Tibial artery (tissue), 4 donors: Measurements from ENCODE around the gene GLOD4.

Experiments used
- DNase-seq, 2 donors: peaks; one replicate each; pipeline ENCODE4 v3.0.0-alpha.2; 2019
- H3K27ac ChIP-seq, 2 donors: fragments of 200-600 bp; sonication (generic) in 1 of 2; 1 replicate in 1 of 2; 2 replicates in 1 of 2; pipeline ENCODE4 v1.5.1; 2018 to 2019; ENCODE audit warnings: mild to moderate bottlenecking in 1 of 2
- H3K27me3 ChIP-seq, 2 donors: fragments of 200-600 bp; sonication (generic) in 1 of 2; one replicate each; pipeline versions ENCODE4 v1.5.1 to v1.6.0; 2016 to 2019
- H3K36me3 ChIP-seq, 3 donors: fragments of 200-600 bp; sonication (generic) in 2 of 3; one replicate each; pipeline ENCODE4 v1.5.1; 2016 to 2019; ENCODE audit warnings: mild to moderate bottlenecking in 2 of 3
- H3K4me1 ChIP-seq, 4 donors: fragments of 200-600 bp; sonication (generic) in 2 of 4; 1 replicate in 3 of 4; 2 replicates in 1 of 4; pipeline ENCODE4 v1.5.1; 2016 to 2019
- H3K4me3 ChIP-seq, 2 donors: fragments of 200-600 bp; sonication (generic) in 1 of 2; 1 replicate in 1 of 2; 2 replicates in 1 of 2; pipeline ENCODE4 v1.5.1; 2018 to 2019; ENCODE audit warnings: mild to moderate bottlenecking in 2 of 2
- H3K9me3 ChIP-seq, 3 donors: fragments of 200-600 bp; sonication (generic) in 1 of 3; one replicate each; pipeline ENCODE4 v1.5.1; 2016 to 2019
- CTCF ChIP-seq, 2 experiments: fragments of 200-600 bp in 1 of 2; fragments of 450-650 bp in 1 of 2; IDR thresholded peaks; one replicate each; pipeline ENCODE4 v1.5.1; 2017 to 2019; ENCODE audit warnings: antibody characterized with exemption in 2 of 2, mild to moderate bottlenecking in 1 of 2, moderate library complexity in 1 of 2
- intact Hi-C: fragments of 100-400 bp; cut with DNase I; formaldehyde crosslinking; loops from one replicate; pipeline ENCODE4 v1.15.0; 2023; ENCODE audit warnings: low total_unique reads

Gene GLOD4

GRCh38 chr17:774313-774584 is 7.8 kb downstream of the GLOD4 start:
- no peak for TF ChIP-seq CTCF (IDR thresholded peaks at IDR 0.05)
- intact Hi-C loops = no loop called here
- H3K36me3 ChIP-seq = peaks cover 54 to 93% (median 85%) of the 10 kb centered on the region in 3 donors
- H3K27me3 ChIP-seq = no peaks in the 10 kb centered on the region
- no peak for DNase-seq
- H3K4me3 ChIP-seq = no peak overlapping the region
- no peaks in the 10 kb centered on the region for H3K9me3 ChIP-seq
- H3K4me1 ChIP-seq = no peaks in the 10 kb centered on the region
- H3K27ac ChIP-seq = no peak overlapping the region

GRCh38 chr17:773467-774312 is 8.4 kb downstream of the GLOD4 start:
- no peak for TF ChIP-seq CTCF (IDR thresholded peaks at IDR 0.05)
- intact Hi-C loops = no loop called here
- DNase-seq = no peak
- H3K4me3 ChIP-seq = no peak overlapping the region
- no peak overlapping the region for H3K27ac ChIP-seq
- no peaks in the 10 kb centered on the region for H3K27me3 ChIP-seq
- H3K4me1 ChIP-seq = no peaks in the 10 kb centered on the region
- no peaks in the 10 kb centered on the region for H3K9me3 ChIP-seq
- peaks cover 57 to 96% (median 89%) of the 10 kb centered on the region in 3 donors for H3K36me3 ChIP-seq

GRCh38 chr17:773016-773415 is 9.1 kb downstream of the GLOD4 start:
- H3K27me3 ChIP-seq = no peaks in the 10 kb centered on the region
- peaks cover 55 to 96% (median 83%) of the 10 kb centered on the region in 3 donors for H3K36me3 ChIP-seq
- intact Hi-C loops = no loop called here
- DNase-seq = no peak
- H3K9me3 ChIP-seq = no peaks in the 10 kb centered on the region
- H3K4me1 ChIP-seq = no peaks in the 10 kb centered on the region
- H3K27ac ChIP-seq = no peak overlapping the region
- no peak for TF ChIP-seq CTCF (IDR thresholded peaks at IDR 0.05)
- no peak overlapping the region for H3K4me3 ChIP-seq

- Histone ChIP-seq H3K9me3 (no peaks in the 10 kb centered on the region), H3K36me3 (peaks cover 59 to 95% (median 66%) of the 10 kb centered on the region in 3 donors), H3K4me1 (no peaks in the 10 kb centered on the region), H3K27me3 (no peaks in the 10 kb centered on the region), H3K4me3 (no peak overlapping the region), H3K27ac (no peak overlapping the region)
- no peak for DNase-seq
- TF ChIP-seq CTCF (IDR thresholded peaks at IDR 0.05) = no peak
- intact Hi-C loops = no loop called here
Observed at GRCh38 chr17:767076-767475, 15.0 kb downstream of the GLOD4 start.

- no peaks in the 10 kb centered on the region for H3K27me3 ChIP-seq
- H3K4me1 ChIP-seq = peaks cover 0 to 7% (median 0%) of the 10 kb centered on the region in 4 donors
- no peak overlapping the region for H3K4me3 ChIP-seq
- no peak for TF ChIP-seq CTCF (IDR thresholded peaks at IDR 0.05)
- no peak overlapping the region for H3K27ac ChIP-seq
- DNase-seq = no peak
- peaks cover 29 to 85% (median 35%) of the 10 kb centered on the region in 3 donors for H3K36me3 ChIP-seq
- intact Hi-C loops = no loop called here
- no peaks in the 10 kb centered on the region for H3K9me3 ChIP-seq
Observed at GRCh38 chr17:760371-760770, 21.7 kb downstream of the GLOD4 start.
